Measurements from ENCODE around the gene CC2D1A.

Gene CC2D1A

GRCh38 chr19:13954185-13954584 is 48.2 kb downstream of the CC2D1A start:
- DNase-seq, result no peak
- intact Hi-C loops (cut with DNase I), result loop anchor here (10.0 kb wide), 1 partner anchor 51 kb away; the partner anchor contains the start of gene RFX1

- no peak for DNase-seq
- intact Hi-C loops (cut with DNase I), result loop anchor here (10.0 kb wide), 1 partner anchor 49 kb away; the partner anchor contains the start of gene RFX1
Observed at GRCh38 chr19:13955662-13956364, 49.8 kb downstream of the CC2D1A start.

DNA sequence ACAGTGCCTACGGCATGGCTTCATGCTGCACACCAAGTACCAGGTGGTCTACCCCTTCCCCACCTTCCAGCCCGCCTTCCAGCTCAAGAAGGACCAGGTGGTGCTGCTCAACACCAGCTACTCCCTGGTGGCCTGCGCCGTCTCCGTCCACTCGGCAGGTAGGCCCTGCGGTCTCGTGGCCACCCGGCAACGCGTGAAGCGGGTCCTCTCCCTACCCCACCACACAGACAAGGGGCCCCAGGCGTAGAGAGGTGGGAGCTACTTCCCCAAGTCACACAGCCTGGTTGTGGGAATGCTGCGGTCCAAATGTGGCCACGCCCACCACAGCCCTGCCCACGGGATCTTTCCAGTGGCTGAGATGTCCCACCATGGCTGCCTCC is 50.4 kb downstream of the CC2D1A start:
- intact Hi-C loops (cut with DNase I), result loop anchor here (10.0 kb wide), 1 partner anchor 48 kb away; the partner anchor contains the start of gene RFX1
- DNase-seq, result no peak

DNA sequence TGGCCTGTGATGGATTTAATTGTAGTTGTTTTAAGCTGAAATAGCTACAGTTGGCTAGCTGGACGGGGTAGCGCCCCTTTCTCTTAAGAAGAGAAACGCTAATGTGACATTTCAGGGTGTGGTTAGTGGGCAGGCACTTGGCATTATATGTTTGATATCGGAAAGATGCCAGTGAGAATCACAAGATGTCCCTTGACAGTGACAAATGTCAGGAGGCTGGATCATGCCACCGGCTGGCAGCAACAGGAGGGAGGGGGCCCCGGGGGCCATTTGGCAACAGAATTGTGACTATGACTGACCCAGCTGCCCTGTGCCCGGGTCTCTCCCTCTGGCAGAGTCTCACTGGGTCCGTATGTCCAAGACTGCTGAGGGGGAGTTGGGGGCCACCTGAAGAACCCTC is 51.0 kb downstream of the CC2D1A start:
- no peak for DNase-seq
- intact Hi-C loops (cut with DNase I), result loop anchor here (10.0 kb wide), 1 partner anchor 48 kb away; the partner anchor contains the start of gene RFX1

DNA sequence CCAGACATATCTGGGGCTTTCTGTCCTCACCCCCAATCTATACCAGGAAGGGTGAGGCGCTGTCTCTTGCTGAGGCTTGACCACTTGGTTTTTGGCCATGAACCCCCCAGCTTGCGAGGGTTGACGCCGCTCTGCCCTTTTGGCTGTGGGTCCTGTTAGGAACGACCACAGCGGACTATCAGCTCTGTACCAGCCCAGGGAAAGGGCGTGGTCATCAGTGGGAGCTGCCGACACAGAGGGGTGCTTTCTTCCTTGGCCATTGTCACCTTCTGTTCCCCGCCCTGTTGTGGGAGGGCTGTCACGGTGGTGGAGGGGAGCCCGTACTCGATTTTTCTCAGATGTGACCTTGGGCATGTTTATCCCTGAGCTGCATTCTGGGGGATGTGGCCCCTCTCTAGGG is 52.0 kb downstream of the CC2D1A start:
- DNase-seq, result no peak
- intact Hi-C loops (cut with DNase I), result loop anchor here (10.0 kb wide), 1 partner anchor 47 kb away; the partner anchor contains the start of gene RFX1

- no peak for DNase-seq
- intact Hi-C loops (cut with DNase I), result loop anchor here (10.0 kb wide), 1 partner anchor 45 kb away; the partner anchor contains the start of gene RFX1
Observed at GRCh38 chr19:13959141-13959961, 53.4 kb downstream of the CC2D1A start.

- intact Hi-C loops (cut with DNase I), result loop anchor here (10.0 kb wide), 1 partner anchor 45 kb away; the partner anchor contains the start of gene RFX1
- DNase-seq, result no peak
Observed at GRCh38 chr19:13959962-13960862, 54.2 kb downstream of the CC2D1A start.

DNA sequence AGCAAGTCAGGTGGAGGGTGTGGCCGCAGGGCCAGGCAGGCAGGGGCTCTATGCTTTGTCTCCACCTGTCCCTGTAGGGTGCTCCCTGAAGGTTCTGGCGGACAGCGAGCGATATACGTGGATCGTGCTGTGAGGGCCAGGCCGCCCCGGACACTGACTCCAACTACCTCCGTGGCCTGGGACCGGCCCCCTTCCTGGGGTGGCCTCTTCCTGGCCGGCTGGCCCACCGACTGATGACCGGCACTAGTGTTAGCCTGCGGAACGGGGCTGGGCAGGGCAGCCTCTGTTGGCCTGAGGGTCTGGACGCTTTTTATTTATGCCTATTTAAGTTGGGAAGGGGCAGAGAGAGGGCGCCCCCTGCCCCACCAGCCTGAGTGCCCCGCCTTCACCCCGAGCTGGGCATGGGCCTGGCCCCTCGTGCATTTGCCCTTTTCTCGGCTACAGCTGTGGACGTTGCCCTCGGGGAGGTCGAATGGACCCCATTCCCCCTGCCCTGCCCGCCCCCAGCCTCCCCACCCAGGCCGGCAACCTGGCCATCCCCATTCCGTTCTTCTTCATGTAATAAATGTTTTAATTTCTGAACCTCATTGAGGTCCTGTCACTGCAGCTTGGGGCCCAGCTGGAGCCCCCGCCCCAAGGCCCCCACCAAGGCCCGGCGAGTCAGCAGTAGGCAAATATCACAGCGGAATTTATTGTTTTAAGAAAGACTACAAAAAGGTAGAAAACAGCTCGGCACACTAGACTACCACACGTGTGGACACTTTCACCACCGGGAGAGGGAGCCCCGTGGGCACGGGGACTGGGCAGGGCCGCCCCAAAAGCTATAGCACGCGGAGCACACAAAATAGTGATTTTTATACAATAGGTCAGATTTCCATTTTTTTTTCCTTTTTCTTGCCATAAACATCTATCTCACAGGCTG is 55.1 kb downstream of the CC2D1A start:
- intact Hi-C loops (cut with DNase I), result no loop called here
- no peak for DNase-seq

GRCh38 chr19:13961826-13962698 is 56.1 kb downstream of the CC2D1A start:
- no peak for DNase-seq
- intact Hi-C loops (cut with DNase I), result no loop called here

GRCh38 chr19:13962699-13963602 is 57.0 kb downstream of the CC2D1A start:
- no peak for DNase-seq
- intact Hi-C loops (cut with DNase I), result no loop called here

GRCh38 chr19:13963603-13964105 is 57.7 kb downstream of the CC2D1A start:
- DNase-seq, result no peak
- intact Hi-C loops (cut with DNase I), result no loop called here

GRCh38 chr19:13964776-13965175 is 58.8 kb downstream of the CC2D1A start:
- no peak for DNase-seq
- intact Hi-C loops (cut with DNase I), result no loop called here

- no peak for DNase-seq
- intact Hi-C loops (cut with DNase I), result no loop called here
Observed at GRCh38 chr19:13965377-13965896, 59.4 kb downstream of the CC2D1A start.

GRCh38 chr19:13965926-13966683 is 60.1 kb downstream of the CC2D1A start:
- intact Hi-C loops (cut with DNase I), result no loop called here
- no peak for DNase-seq

DNA sequence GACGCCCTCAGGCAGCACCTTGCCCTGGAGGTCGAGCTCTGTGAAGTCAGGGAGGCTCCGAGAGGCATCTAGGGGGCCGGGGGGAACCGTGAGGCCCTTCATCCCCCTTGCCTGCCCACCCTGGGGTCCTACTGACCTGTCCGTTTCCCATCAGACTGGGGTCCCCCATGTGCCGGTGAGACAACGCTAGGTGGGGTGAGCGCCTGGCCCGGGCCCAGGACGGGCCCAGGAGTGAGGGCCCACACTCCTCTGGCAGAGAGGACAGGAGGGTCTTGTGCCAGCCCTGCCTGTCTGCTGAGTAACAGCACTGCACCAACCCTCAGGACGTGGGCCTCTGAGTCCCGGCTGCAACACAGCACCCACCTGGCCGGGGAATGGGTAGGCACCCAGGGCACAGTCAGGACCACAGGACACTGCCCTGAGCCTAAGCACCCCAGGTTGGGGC is 60.7 kb downstream of the CC2D1A start:
- intact Hi-C loops (cut with DNase I), result no loop called here
- DNase-seq, result no peak
